ENCODE measurements around the gene DPH1.

Gene DPH1

GRCh38 chr17:2048805-2049204 is 18.9 kb downstream of the DPH1 start:
- ATAC-seq = no peak
- TF ChIP-seq CREB5 (CRISPR knock-in tag; IDR thresholded peaks at IDR 0.05; ENCODE audit: low read depth) = no peak

- 0 out of 2 replicates have a peak, but pooled peaks have one; percentile 11 for TF ChIP-seq TSHZ2 (CRISPR knock-in tag; IDR thresholded peaks at IDR 0.05)
- no peak for TF ChIP-seq RARB (CRISPR knock-in tag; IDR thresholded peaks at IDR 0.05)
- no peak for TF ChIP-seq TOX (CRISPR knock-in tag; IDR thresholded peaks at IDR 0.05; ENCODE audit: borderline replicate concordance)
- no peak for TF ChIP-seq PPARA (CRISPR knock-in tag; IDR thresholded peaks at IDR 0.05; ENCODE audit: borderline replicate concordance)
- no peak for TF ChIP-seq OSR1 (CRISPR knock-in tag; IDR thresholded peaks at IDR 0.05)
- no peak for TF ChIP-seq ISL1 (CRISPR knock-in tag; IDR thresholded peaks at IDR 0.05)
- 0 out of 2 replicates have a peak, but pooled peaks have one; percentile 15 for TF ChIP-seq CSDC2 (CRISPR knock-in tag; IDR thresholded peaks at IDR 0.05)
- TF ChIP-seq BACH2 (CRISPR knock-in tag; IDR thresholded peaks at IDR 0.05; ENCODE audit: borderline replicate concordance) = no peak
- TF ChIP-seq, protein P1, sequence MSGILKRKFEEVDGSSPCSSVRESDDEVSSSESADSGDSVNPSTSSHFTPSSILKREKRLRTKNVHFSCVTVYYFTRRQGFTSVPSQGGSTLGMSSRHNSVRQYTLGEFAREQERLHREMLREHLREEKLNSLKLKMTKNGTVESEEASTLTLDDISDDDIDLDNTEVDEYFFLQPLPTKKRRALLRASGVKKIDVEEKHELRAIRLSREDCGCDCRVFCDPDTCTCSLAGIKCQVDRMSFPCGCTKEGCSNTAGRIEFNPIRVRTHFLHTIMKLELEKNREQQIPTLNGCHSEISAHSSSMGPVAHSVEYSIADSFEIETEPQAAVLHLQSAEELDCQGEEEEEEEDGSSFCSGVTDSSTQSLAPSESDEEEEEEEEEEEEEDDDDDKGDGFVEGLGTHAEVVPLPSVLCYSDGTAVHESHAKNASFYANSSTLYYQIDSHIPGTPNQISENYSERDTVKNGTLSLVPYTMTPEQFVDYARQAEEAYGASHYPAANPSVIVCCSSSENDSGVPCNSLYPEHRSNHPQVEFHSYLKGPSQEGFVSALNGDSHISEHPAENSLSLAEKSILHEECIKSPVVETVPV (CRISPR knock-in tag; IDR thresholded peaks at IDR 0.05) = no peak
- no peak for TF ChIP-seq ESRRG (CRISPR knock-in tag; IDR thresholded peaks at IDR 0.05)
- peak; percentile 46 for ATAC-seq
These were observed 19.7 kb downstream of the DPH1 start for GRCh38 chr17:2049333-2050299.

GRCh38 chr17:2050300-2051060 is 20.5 kb downstream of the DPH1 start:
- ATAC-seq = peak; percentile 13
- TF ChIP-seq ISL1 (CRISPR knock-in tag; IDR thresholded peaks at IDR 0.05) (no peak), SNAI2 (CRISPR knock-in tag; IDR thresholded peaks at IDR 0.05) (no peak), OSR1 (CRISPR knock-in tag; IDR thresholded peaks at IDR 0.05) (no peak), TOX (CRISPR knock-in tag; IDR thresholded peaks at IDR 0.05; ENCODE audit: borderline replicate concordance) (no peak), POU6F1 (CRISPR knock-in tag; IDR thresholded peaks at IDR 0.05; ENCODE audit: borderline replicate concordance, low read depth) (no peak)

GRCh38 chr17:2051061-2051932 is 21.3 kb downstream of the DPH1 start:
- ATAC-seq = no peak
- TF ChIP-seq TSHZ2 (CRISPR knock-in tag; IDR thresholded peaks at IDR 0.05) (no peak), ARNTL (CRISPR knock-in tag; IDR thresholded peaks at IDR 0.05; ENCODE audit: borderline replicate concordance, low read depth) (no peak), ESRRG (CRISPR knock-in tag; IDR thresholded peaks at IDR 0.05) (no peak), GLIS3 (CRISPR knock-in tag; IDR thresholded peaks at IDR 0.05) (no peak), RARB (CRISPR knock-in tag; IDR thresholded peaks at IDR 0.05) (no peak), PPARA (CRISPR knock-in tag; IDR thresholded peaks at IDR 0.05; ENCODE audit: borderline replicate concordance) (no peak)
- TF ChIP-seq, protein P1 (CRISPR knock-in tag; IDR thresholded peaks at IDR 0.05) = no peak
- TF ChIP-seq, protein P2, sequence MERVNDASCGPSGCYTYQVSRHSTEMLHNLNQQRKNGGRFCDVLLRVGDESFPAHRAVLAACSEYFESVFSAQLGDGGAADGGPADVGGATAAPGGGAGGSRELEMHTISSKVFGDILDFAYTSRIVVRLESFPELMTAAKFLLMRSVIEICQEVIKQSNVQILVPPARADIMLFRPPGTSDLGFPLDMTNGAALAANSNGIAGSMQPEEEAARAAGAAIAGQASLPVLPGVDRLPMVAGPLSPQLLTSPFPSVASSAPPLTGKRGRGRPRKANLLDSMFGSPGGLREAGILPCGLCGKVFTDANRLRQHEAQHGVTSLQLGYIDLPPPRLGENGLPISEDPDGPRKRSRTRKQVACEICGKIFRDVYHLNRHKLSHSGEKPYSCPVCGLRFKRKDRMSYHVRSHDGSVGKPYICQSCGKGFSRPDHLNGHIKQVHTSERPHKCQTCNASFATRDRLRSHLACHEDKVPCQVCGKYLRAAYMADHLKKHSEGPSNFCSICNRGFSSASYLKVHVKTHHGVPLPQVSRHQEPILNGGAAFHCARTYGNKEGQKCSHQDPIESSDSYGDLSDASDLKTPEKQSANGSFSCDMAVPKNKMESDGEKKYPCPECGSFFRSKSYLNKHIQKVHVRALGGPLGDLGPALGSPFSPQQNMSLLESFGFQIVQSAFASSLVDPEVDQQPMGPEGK (CRISPR knock-in tag; IDR thresholded peaks at IDR 0.05; ENCODE audit: borderline replicate concordance) = no peak
